H9 (cell line): ENCODE measurements around the gene CACNG8. TPM values are rescaled to one million over a fixed set of nuclear protein-coding genes. Genes with fewer than 3 reads are reported as not detected.

Experiments
- DNase-seq: peaks from one replicate; pipeline ENCODE4 v3.0.0-alpha.2; 2017
- H2AFZ ChIP-seq: one replicate; pipeline ENCODE4 v1.6.1; 2013; ENCODE audit warnings: mild to moderate bottlenecking, low read length, control low read depth, moderate library complexity
- H2AK5ac ChIP-seq: 2 replicates; pipeline ENCODE4 v1.6.1; 2013; ENCODE audit warnings: low read length, control low read depth, mixed read lengths; ENCODE audit not compliant: insufficient read length
- H2BK120ac ChIP-seq: one replicate; pipeline ENCODE4 v1.6.1; 2013; ENCODE audit warnings: low read depth, mild to moderate bottlenecking, low read length, control low read depth, inconsistent platforms; ENCODE audit not compliant: poor library complexity, severe bottlenecking
- H2BK12ac ChIP-seq: 2 replicates; pipeline ENCODE4 v1.6.1; 2013; ENCODE audit warnings: low read length, control low read depth, mixed read lengths, low read depth; ENCODE audit not compliant: insufficient read length
- H2BK15ac ChIP-seq: 2 replicates; pipeline ENCODE4 v1.6.1; 2013; ENCODE audit warnings: low read depth, low read length, control low read depth
- H2BK20ac ChIP-seq: one replicate; pipeline ENCODE4 v1.6.1; 2013; ENCODE audit warnings: low read depth, mild to moderate bottlenecking, low read length, control low read depth, inconsistent platforms; ENCODE audit not compliant: poor library complexity, severe bottlenecking
- H2BK5ac ChIP-seq: 2 replicates; pipeline ENCODE4 v1.6.1; 2013; ENCODE audit warnings: low read length, control low read depth, mixed read lengths; ENCODE audit not compliant: insufficient read length
- H3K14ac ChIP-seq: 2 replicates; pipeline ENCODE4 v1.6.1; 2013; ENCODE audit warnings: low read length, control low read depth; ENCODE audit not compliant: insufficient read depth
- H3K18ac ChIP-seq: 2 replicates; pipeline ENCODE4 v1.6.1; 2013; ENCODE audit warnings: low read depth, mild to moderate bottlenecking, mixed read lengths, low read length, control low read depth; ENCODE audit not compliant: insufficient read length
- H3K23ac ChIP-seq: 2 replicates; pipeline ENCODE4 v1.6.1; 2013; ENCODE audit warnings: low read length, control low read depth, mixed read lengths, low read depth; ENCODE audit not compliant: insufficient read length
- H3K23me2 ChIP-seq: 2 replicates; pipeline ENCODE4 v1.6.1; 2013; ENCODE audit warnings: low read depth, mild to moderate bottlenecking, mixed read lengths, low read length, control low read depth; ENCODE audit not compliant: insufficient read length, poor library complexity, severe bottlenecking
- H3K27ac ChIP-seq: 2 replicates; pipeline ENCODE4 v1.5.1; 2013; ENCODE audit warnings: low read length, control low read depth, mixed read lengths, low read depth; ENCODE audit not compliant: insufficient read length
- H3K27me3 ChIP-seq: 2 replicates; pipeline ENCODE4 v1.6.1; 2013; ENCODE audit warnings: low read length, control low read depth, inconsistent platforms; ENCODE audit not compliant: insufficient read depth
- H3K4ac ChIP-seq: 2 replicates; pipeline ENCODE4 v1.6.1; 2013; ENCODE audit warnings: low read depth, mild to moderate bottlenecking, control low read depth, inconsistent platforms, low read length, moderate library complexity
- H3K4me1 ChIP-seq: 2 replicates; pipeline ENCODE4 v1.6.1; 2013; ENCODE audit warnings: low read length, control low read depth, inconsistent platforms; ENCODE audit not compliant: insufficient read depth
- H3K4me2 ChIP-seq: 2 replicates; pipeline ENCODE4 v1.6.1; 2013; ENCODE audit warnings: low read length, control low read depth, mixed read lengths; ENCODE audit not compliant: insufficient read length, insufficient read depth
- H3K56ac ChIP-seq: 2 replicates; pipeline ENCODE4 v1.6.1; 2013; ENCODE audit warnings: low read depth, mild to moderate bottlenecking, mixed read lengths, low read length, control low read depth; ENCODE audit not compliant: insufficient read length
- H3K79me1 ChIP-seq: 2 replicates; pipeline ENCODE4 v1.6.1; 2013; ENCODE audit warnings: low read depth, mild to moderate bottlenecking, moderate library complexity, low read length, control low read depth, inconsistent platforms; ENCODE audit not compliant: insufficient read depth, poor library complexity, severe bottlenecking
- H3K79me2 ChIP-seq: 2 replicates; pipeline ENCODE4 v1.6.1; 2013; ENCODE audit warnings: low read length, control low read depth, inconsistent platforms; ENCODE audit not compliant: insufficient read depth
- H3K9ac ChIP-seq: 2 replicates; pipeline ENCODE4 v1.6.1; 2013; ENCODE audit warnings: low read length, control low read depth, mixed read lengths; ENCODE audit not compliant: insufficient read length; ENCODE audit errors: extremely low read depth
- H3K9me3 ChIP-seq: one replicate; pipeline ENCODE4 v1.6.1; 2013; ENCODE audit warnings: low read depth, low read length, inconsistent platforms; ENCODE audit not compliant: control insufficient read depth
- H3T11ph ChIP-seq: one replicate; pipeline ENCODE4 v1.6.1; 2013; ENCODE audit warnings: mild to moderate bottlenecking, low read length, control low read depth, inconsistent platforms
- H4K20me1 ChIP-seq: one replicate; pipeline ENCODE4 v1.6.1; 2013; ENCODE audit not compliant: control insufficient read depth, insufficient read length, insufficient read depth
- H4K5ac ChIP-seq: 2 replicates; pipeline ENCODE4 v1.6.1; 2013; ENCODE audit warnings: low read depth, mild to moderate bottlenecking, mixed read lengths, low read length, control low read depth; ENCODE audit not compliant: insufficient read length
- H4K8ac ChIP-seq: replicated peaks from 2 replicates; pipeline ENCODE4 v1.6.1; 2013; ENCODE audit warnings: low read length, control low read depth, mixed read lengths, low read depth; ENCODE audit not compliant: insufficient read length
- H4K91ac ChIP-seq: 2 replicates; pipeline ENCODE4 v1.6.1; 2013; ENCODE audit warnings: low read depth, mild to moderate bottlenecking, moderate library complexity, mixed read lengths, low read length, control low read depth; ENCODE audit not compliant: insufficient read length
- H3K27ac Mint-ChIP-seq, 3 experiments: 2 replicates in 2 of 3; 3 replicates in 1 of 3; pipeline ENCODE4 v1.8.0; 2020 to 2021; ENCODE audit warnings: mixed read lengths in 3 of 3, mild to moderate bottlenecking in 1 of 3, moderate library complexity in 1 of 3
- H3K27me3 Mint-ChIP-seq: 2 replicates; pipeline ENCODE4 v1.8.0; 2021; ENCODE audit warnings: low read depth, mild to moderate bottlenecking, moderate library complexity, mixed read lengths
- H3K36me3 Mint-ChIP-seq, 3 experiments: 2 replicates in 2 of 3; 3 replicates in 1 of 3; pipeline ENCODE4 v1.8.0; 2020 to 2021; ENCODE audit warnings: low read depth in 3 of 3, mixed read lengths in 3 of 3; ENCODE audit not compliant: insufficient read depth in 1 of 3
- H3K4me1 Mint-ChIP-seq, 2 experiments: 2 replicates each; pipeline ENCODE4 v1.8.0; 2020; ENCODE audit warnings: mixed read lengths in 2 of 2
- H3K4me3 Mint-ChIP-seq, 2 experiments: 2 replicates in 1 of 2; 3 replicates in 1 of 2; pipeline ENCODE4 v1.8.0; 2020 to 2021; ENCODE audit warnings: mild to moderate bottlenecking in 2 of 2, mixed read lengths in 2 of 2, moderate library complexity in 1 of 2
- H3K9me3 Mint-ChIP-seq, 2 experiments: 2 replicates in 1 of 2; 3 replicates in 1 of 2; pipeline ENCODE4 v1.8.0; 2020; ENCODE audit warnings: mild to moderate bottlenecking in 2 of 2, mixed read lengths in 2 of 2, moderate library complexity in 1 of 2
- CTCF ChIP-seq: fragments of 200-600 bp; sonication (generic); conservative IDR thresholded peaks from 3 replicates; pipeline ENCODE4 v1.8.0; 2021; ENCODE audit warnings: antibody characterized with exemption, mild to moderate bottlenecking
- WGBS: extraction: QIAGEN DNeasy Blood & Tissue Kit; methylation state at CpG from one replicate; pipeline ENCODE4 v1.1.7; 2013; ENCODE audit warnings: missing lambda C conversion rate, low lambda C conversion rate, mixed read lengths; ENCODE audit not compliant: insufficient read length; ENCODE audit errors: extremely low coverage; 5-methylcytosine and 5-hydroxymethylcytosine counted together
- total RNA-seq: library from RNA; stranded (reverse); gene quantifications from 2 replicates; pipeline ENCODE4 v1.2.1, GENCODE V29; 2021

The CACNG8 gene
- total RNA-seq, 1 experiment from 2014 or later: 7.1 TPM

- Histone ChIP-seq H3K79me2 (no peaks in the 10 kb centered on the region), H2BK120ac (no peak overlapping the region), H3K79me1 (no peaks in the 10 kb centered on the region), H3K18ac (no peak overlapping the region), H4K20me1 (no peaks in the 10 kb centered on the region), H2BK20ac (no peak overlapping the region), H2BK15ac (no peak overlapping the region), H3K9ac (no peak overlapping the region), H3K4me2 (no peak overlapping the region), H3T11ph (no peak overlapping the region), H2BK12ac (no peak overlapping the region), H3K23ac (no peak overlapping the region), H3K27ac (no peak overlapping the region), H3K23me2 (no peaks in the 10 kb centered on the region), H4K5ac (no peak overlapping the region), H2AK5ac (no peak overlapping the region), H3K56ac (no peak overlapping the region), H3K14ac (no peak overlapping the region), H3K27me3 (no peaks in the 10 kb centered on the region; the same call in 1 of the 2 replicates), H3K4ac (no peak overlapping the region), H4K91ac (no peak overlapping the region), H4K8ac (no peak overlapping the region), H2BK5ac (no peak overlapping the region), H3K9me3 (no peaks in the 10 kb centered on the region), H2AFZ (no peak overlapping the region), H3K4me1 (no peaks in the 10 kb centered on the region)
- no peaks in the 10 kb centered on the region for H3K36me3 Mint-ChIP-seq
- peaks cover 87% of the 10 kb centered on the region for H3K27me3 Mint-ChIP-seq
- no peak overlapping the region for H3K27ac Mint-ChIP-seq
- no CpG with 5 or more reads among the region's 5 CpGs for WGBS
- TF ChIP-seq CTCF: no peak
- DNase-seq: no peak
- H3K9me3 Mint-ChIP-seq: no peaks in the 10 kb centered on the region
- peaks cover 10 to 11% of the 10 kb centered on the region in 2 experiments for H3K4me1 Mint-ChIP-seq
- no peak overlapping the region for H3K4me3 Mint-ChIP-seq
Measured at GRCh38 chr19:53999694-54000093, 37.0 kb downstream of the CACNG8 start.
